H1 (cell line): ENCODE results near the gene CWF19L1. TPM values are rescaled to one million over a fixed set of nuclear protein-coding genes. Genes with fewer than 3 reads are reported as not detected.

Source experiments
- CTCF ChIA-PET: fragments of 300-600 bp; sonication (Branson Sonifier 250); formaldehyde crosslinking; loops from one replicate; lab custom pipeline; 2021; ENCODE audit not compliant: partially characterized antibody; lab: Charles Lee
- POLR2A ChIA-PET: fragments of 300-600 bp; sonication (Branson Sonifier 250); formaldehyde crosslinking; loops from one replicate; lab custom pipeline; 2021; ENCODE audit warnings: inconsistent platforms; ENCODE audit not compliant: partially characterized antibody; lab: Charles Lee
- DNase-seq, 2 experiments: peaks; one replicate each; pipeline versions ENCODE4 v3.0.0 to v3.0.0-alpha.2; 2010 to 2022; ENCODE audit warnings: low spot score in 2 of 2, low read depth in 1 of 2, mixed read lengths in 1 of 2
- FAIRE-seq: peaks from 2 replicates; lab custom pipeline; 2011; peaks lifted over from hg19 to GRCh38; lab: Jason Lieb, UNC
- H2AFZ ChIP-seq: 2 replicates; pipeline ENCODE4 v1.8.1; 2012; ENCODE audit warnings: low read length, inconsistent platforms
- H2AK5ac ChIP-seq: 2 replicates; pipeline ENCODE4 v1.6.1; 2013; ENCODE audit warnings: low read depth, low read length
- H2BK120ac ChIP-seq: replicated peaks from 2 replicates; pipeline ENCODE3; 2013; ENCODE audit warnings: low read depth, low read length, inconsistent platforms
- H2BK12ac ChIP-seq: 2 replicates; pipeline ENCODE4 v1.6.1; 2013; ENCODE audit warnings: low read depth, low read length
- H2BK15ac ChIP-seq: 2 replicates; pipeline ENCODE4 v1.6.1; 2013; ENCODE audit warnings: low read length
- H2BK20ac ChIP-seq: 2 replicates; pipeline ENCODE4 v1.6.1; 2013; ENCODE audit warnings: low read length
- H2BK5ac ChIP-seq: 2 replicates; pipeline ENCODE4 v1.6.1; 2013; ENCODE audit warnings: low read depth, low read length
- H3K14ac ChIP-seq: 2 replicates; pipeline ENCODE4 v1.6.1; 2013; ENCODE audit warnings: inconsistent platforms; ENCODE audit not compliant: insufficient read length
- H3K18ac ChIP-seq: 2 replicates; pipeline ENCODE4 v1.6.1; 2013; ENCODE audit warnings: low read length; ENCODE audit errors: extremely low read depth
- H3K23ac ChIP-seq: 2 replicates; pipeline ENCODE4 v1.6.1; 2013; ENCODE audit warnings: inconsistent platforms; ENCODE audit not compliant: insufficient read length
- H3K23me2 ChIP-seq: 2 replicates; pipeline ENCODE4 v1.6.1; 2013; ENCODE audit warnings: low read depth, low read length
- H3K27ac ChIP-seq: 2 replicates; pipeline ENCODE4 v1.6.1; 2011; ENCODE audit warnings: low read depth, low read length, inconsistent platforms
- H3K27me3 ChIP-seq, 4 experiments: replicated peaks in 1 of 4; 1 replicate in 1 of 4; 2 replicates in 3 of 4; pipeline versions ENCODE4 v1.6.1 to v1.8.1; 2011 to 2013; ENCODE audit warnings: low read length in 3 of 4, mild to moderate bottlenecking in 3 of 4, inconsistent platforms in 2 of 4, mixed read lengths in 2 of 4, moderate library complexity in 1 of 4; ENCODE audit not compliant: control insufficient read depth in 3 of 4, insufficient read depth in 3 of 4; ENCODE audit errors: extremely low read depth in 1 of 4
- H3K36me3 ChIP-seq, 4 experiments: 2 replicates each; pipeline versions ENCODE4 v1.6.1 to v1.8.1; 2011 to 2013; ENCODE audit warnings: mild to moderate bottlenecking in 4 of 4, low read length in 3 of 4, moderate library complexity in 2 of 4, control low read depth in 1 of 4, inconsistent platforms in 1 of 4; ENCODE audit not compliant: insufficient read depth in 4 of 4, control insufficient read depth in 2 of 4
- H3K4ac ChIP-seq: replicated peaks from 2 replicates; pipeline ENCODE3; 2013; ENCODE audit warnings: low read length, low read depth, mixed read lengths, inconsistent platforms; ENCODE audit not compliant: insufficient read length
- H3K4me1 ChIP-seq, 4 experiments: replicated peaks in 1 of 4; 1 replicate in 1 of 4; 2 replicates in 3 of 4; pipeline versions ENCODE4 v1.6.1 to v1.8.1; 2011 to 2013; ENCODE audit warnings: low read length in 3 of 4, inconsistent platforms in 2 of 4, mixed read lengths in 1 of 4; ENCODE audit not compliant: insufficient read depth in 4 of 4, control insufficient read depth in 3 of 4
- H3K4me2 ChIP-seq, 2 experiments: 2 replicates each; pipeline versions ENCODE4 v1.6.1 to v1.8.1; 2011 to 2013; ENCODE audit warnings: low read depth in 2 of 2, low read length in 2 of 2, control low read depth in 1 of 2, inconsistent platforms in 1 of 2, mild to moderate bottlenecking in 1 of 2; ENCODE audit not compliant: insufficient read depth in 1 of 2
- H3K4me3 ChIP-seq, 4 experiments: fragments of 200-600, 300-600 bp in 1 of 4; sonication (generic), shearing (Covaris generic), sonication (Bioruptor Twin) in 1 of 4; 2 replicates each; pipeline versions ENCODE4 v1.5.1 to v1.8.1; 2011 to 2016; ENCODE audit warnings: low read length in 4 of 4, low read depth in 3 of 4, control low read depth in 2 of 4, inconsistent platforms in 2 of 4, mild to moderate bottlenecking in 2 of 4, mixed read lengths in 1 of 4, moderate library complexity in 1 of 4; ENCODE audit not compliant: insufficient read depth in 2 of 4; ENCODE audit errors: extremely low read depth in 1 of 4
- H3K56ac ChIP-seq: replicated peaks from 2 replicates; pipeline ENCODE3; 2013; ENCODE audit warnings: low read depth, mild to moderate bottlenecking, mixed read lengths, low read length, inconsistent platforms; ENCODE audit not compliant: insufficient read length
- H3K79me1 ChIP-seq: 2 replicates; pipeline ENCODE4 v1.6.1; 2013; ENCODE audit warnings: low read depth, low read length, control low read depth
- H3K79me2 ChIP-seq, 2 experiments: 2 replicates each; pipeline versions ENCODE4 v1.6.1 to v1.8.1; 2012 to 2013; ENCODE audit warnings: low read length in 2 of 2, mild to moderate bottlenecking in 2 of 2, inconsistent platforms in 1 of 2; ENCODE audit not compliant: insufficient read depth in 2 of 2, control insufficient read depth in 1 of 2
- H3K9ac ChIP-seq, 4 experiments: replicated peaks in 1 of 4; 1 replicate in 1 of 4; 2 replicates in 3 of 4; pipeline versions ENCODE4 v1.6.1 to v1.8.1; 2011 to 2013; ENCODE audit warnings: low read depth in 3 of 4, low read length in 3 of 4, control low read depth in 2 of 4, mild to moderate bottlenecking in 2 of 4, moderate library complexity in 2 of 4, inconsistent platforms in 1 of 4; ENCODE audit errors: extremely low read depth in 1 of 4
- H3K9me3 ChIP-seq, 2 experiments: 2 replicates each; pipeline versions ENCODE4 v1.6.1 to v1.8.1; 2012 to 2013; ENCODE audit warnings: mild to moderate bottlenecking in 2 of 2, moderate library complexity in 2 of 2, control low read depth in 1 of 2, inconsistent platforms in 1 of 2, low read depth in 1 of 2, low read length in 1 of 2, mixed read lengths in 1 of 2; ENCODE audit not compliant: insufficient read depth in 2 of 2
- H4K20me1 ChIP-seq, 2 experiments: replicated peaks in 1 of 2; 2 replicates each; pipeline versions ENCODE3 to v1.8.1; 2011 to 2013; ENCODE audit warnings: inconsistent platforms in 2 of 2, low read length in 2 of 2, mild to moderate bottlenecking in 1 of 2; ENCODE audit not compliant: insufficient read depth in 2 of 2, control insufficient read depth in 1 of 2
- H4K5ac ChIP-seq: 2 replicates; pipeline ENCODE4 v1.6.1; 2013; ENCODE audit warnings: low read length, low read depth, mixed read lengths, inconsistent platforms; ENCODE audit not compliant: insufficient read length
- H4K8ac ChIP-seq: 2 replicates; pipeline ENCODE4 v1.8.0; 2013; ENCODE audit warnings: mild to moderate bottlenecking, moderate library complexity, low read length, inconsistent platforms; ENCODE audit not compliant: insufficient read depth; ENCODE audit errors: extremely low read depth
- H4K91ac ChIP-seq: replicated peaks from 2 replicates; pipeline ENCODE3; 2013; ENCODE audit warnings: low read length, mixed read lengths, inconsistent platforms; ENCODE audit not compliant: insufficient read length
- ASH2L ChIP-seq: fragments of 200-600, 300-600 bp; sonication (generic); IDR thresholded peaks from one replicate; pipeline ENCODE4 v1.7.1; 2017; ENCODE audit warnings: low read length
- BCL11A ChIP-seq, 2 experiments: IDR thresholded peaks; one replicate each; pipeline ENCODE4 v1.6.1; 2011; ENCODE audit warnings: low read depth in 2 of 2, low read length in 2 of 2, mild to moderate bottlenecking in 2 of 2
- HDAC2 ChIP-seq, 2 experiments: fragments of 300-600 bp in 1 of 2; sonication (generic) in 1 of 2; IDR thresholded peaks; 2 replicates each; pipeline ENCODE4 v1.6.1; 2011 to 2012; ENCODE audit warnings: low read depth in 2 of 2, low read length in 2 of 2, mild to moderate bottlenecking in 2 of 2, moderate library complexity in 2 of 2, borderline replicate concordance in 1 of 2, inconsistent platforms in 1 of 2
- HDAC6 ChIP-seq: IDR thresholded peaks from one replicate; pipeline ENCODE4 v1.7.1; 2012; ENCODE audit warnings: low read depth, mild to moderate bottlenecking, inconsistent platforms, low read length, moderate library complexity
- JUND ChIP-seq: IDR thresholded peaks from 2 replicates; pipeline ENCODE4 v1.6.1; 2011; ENCODE audit warnings: mild to moderate bottlenecking, improper control_type of control experiment, low read length
- KDM5A ChIP-seq: fragments of 200-600 bp; IDR thresholded peaks from 2 replicates; pipeline ENCODE4 v1.7.1; 2012; ENCODE audit warnings: mild to moderate bottlenecking, low read length, inconsistent platforms, mixed read lengths
- MAX ChIP-seq: IDR thresholded peaks from 2 replicates; pipeline ENCODE4 v1.6.1; 2012; ENCODE audit warnings: inconsistent platforms
- RBBP5 ChIP-seq: IDR thresholded peaks from 2 replicates; pipeline ENCODE4 v1.7.1; 2012; ENCODE audit warnings: low read depth, mild to moderate bottlenecking, inconsistent platforms, low read length, moderate library complexity, borderline replicate concordance
- SUZ12 ChIP-seq: fragments of 200-600 bp; sonication (generic); IDR thresholded peaks from 2 replicates; pipeline ENCODE4 v1.6.1; 2012; ENCODE audit warnings: mild to moderate bottlenecking, inconsistent platforms, low read length, moderate library complexity, mixed read lengths
- USF2 ChIP-seq: IDR thresholded peaks from 2 replicates; pipeline ENCODE4 v1.6.1; 2011; ENCODE audit warnings: low read length, improper control_type of control experiment
- WGBS, 2 experiments: shearing (Covaris generic) in 1 of 2; methylation state at CpG; one replicate each; pipeline versions ENCODE4 v1.1.6 to v1.1.7; 2013 to 2015; ENCODE audit warnings: low lambda C conversion rate in 2 of 2, mixed read lengths in 2 of 2, inconsistent platforms in 1 of 2, low coverage in 1 of 2, missing lambda C conversion rate in 1 of 2; ENCODE audit not compliant: insufficient replicate concordance in 2 of 2, insufficient coverage in 1 of 2, insufficient read length in 1 of 2; ENCODE audit errors: extremely low coverage in 1 of 2, missing lambda C conversion rate in 1 of 2; 5-methylcytosine and 5-hydroxymethylcytosine counted together
- polyA plus RNA-seq, 7 experiments: library from polyadenylated mRNA; depleted of rRNA in 3 of 7; stranded (reverse) in 5 of 7; unstranded in 2 of 7; fragments of >200 nt in 5 of 7; fragments of 200-250 nt in 2 of 7; gene quantifications; 1 replicate in 5 of 7; 2 replicates in 1 of 7; 4 replicates in 1 of 7; pipeline versions ENCODE4 v1.2.1 to v1.2.3, GENCODE V29; 2011 to 2013; ENCODE audit warnings: missing spikeins in 2 of 7, mixed read lengths in 2 of 7
- total RNA-seq: library from RNA; stranded (reverse); fragmentation: NEBNext Ultra II Directional; extraction: Animal tissue kit (Norgen Biotek cat#: 25700); gene quantifications from 2 replicates; pipeline ENCODE4 v1.2.1, GENCODE V29; 2021
- TF ChIP-seq, protein P1 (sequence below): IDR thresholded peaks from 2 replicates; pipeline ENCODE4 v1.6.1; 2012; ENCODE audit warnings: low read length, inconsistent platforms

The CWF19L1 gene
- total and polyA plus RNA-seq, 2 of the 8 experiments (the other 6 are each of a cell fraction or from before 2014, with no cell fraction given), result 11.1 to 29.9 TPM

DNA sequence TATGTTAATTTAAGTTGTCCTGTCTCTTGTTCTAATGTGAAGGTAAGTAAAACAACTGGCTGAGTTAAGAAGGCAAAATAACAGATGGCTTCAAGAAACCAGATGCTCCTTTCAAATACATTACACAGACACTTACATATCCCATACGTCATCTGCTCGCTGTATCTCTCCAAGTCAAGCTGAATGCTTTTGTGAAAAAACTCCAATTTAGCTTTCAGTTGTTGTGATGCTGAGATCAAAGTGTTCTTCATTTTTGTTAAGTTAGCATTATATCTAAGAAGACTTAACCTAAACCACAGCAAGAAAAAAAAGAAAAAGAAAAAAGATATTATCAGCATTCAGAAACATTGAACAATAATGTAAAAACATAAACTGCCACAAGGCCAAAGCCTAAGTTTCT, 63.1 kb downstream of the CWF19L1 start:
- Histone ChIP-seq H2BK120ac (no peak overlapping the region), H2BK20ac (no peak overlapping the region), H3K18ac (no peak overlapping the region), H4K20me1 (no peaks in the 10 kb centered on the region), H3K9me3 (no peaks in the 10 kb centered on the region), H2BK5ac (no peak overlapping the region), H3K14ac (no peak overlapping the region), H3K79me1 (no peaks in the 10 kb centered on the region), H3K4me3 (no peak overlapping the region), H3K79me2 (no peaks in the 10 kb centered on the region), H3K4me1 (no peaks in the 10 kb centered on the region), H2AK5ac (no peak overlapping the region), H3K4ac (no peak overlapping the region), H4K5ac (no peak overlapping the region), H3K4me2 (no peak overlapping the region), H2BK15ac (no peak overlapping the region), H3K56ac (no peak overlapping the region), H4K8ac (no peak overlapping the region), H3K9ac (no peak overlapping the region), H3K27me3 (no peaks in the 10 kb centered on the region), H3K23ac (no peak overlapping the region), H2AFZ (no peak overlapping the region), H4K91ac (no peak overlapping the region), H3K27ac (no peak overlapping the region), H2BK12ac (no peak overlapping the region), H3K23me2 (no peaks in the 10 kb centered on the region), H3K36me3 (peaks cover 7 to 48% (median 21%) of the 10 kb centered on the region in 4 experiments; a peak in 7 of 8 replicates)
- CTCF ChIA-PET, result interaction anchor here (0.7 kb wide), 1 partner anchor 10 kb away, joined by 3 read pairs; no protein-coding TSS in a partner anchor
- DNase-seq (no peak), FAIRE-seq (no peak)
- POLR2A ChIA-PET, result no interaction called here
- 92% methylated on average over 2 of the region's 2 CpGs; no CpG with 5 or more reads in 1 of the 2 experiments for WGBS, 2 experiments
- TF ChIP-seq HDAC6, result no peak
- no peak for TF ChIP-seq SUZ12
- no peak for TF ChIP-seq MAX
- no peak for TF ChIP-seq JUND
- TF ChIP-seq RBBP5, result no peak
- no peak for TF ChIP-seq USF2
- TF ChIP-seq BCL11A (IDR thresholded peaks at IDR 0.05; ENCODE audit: low read depth in 2 of 2, low read length in 2 of 2), result no peak
- TF ChIP-seq, protein P1, sequence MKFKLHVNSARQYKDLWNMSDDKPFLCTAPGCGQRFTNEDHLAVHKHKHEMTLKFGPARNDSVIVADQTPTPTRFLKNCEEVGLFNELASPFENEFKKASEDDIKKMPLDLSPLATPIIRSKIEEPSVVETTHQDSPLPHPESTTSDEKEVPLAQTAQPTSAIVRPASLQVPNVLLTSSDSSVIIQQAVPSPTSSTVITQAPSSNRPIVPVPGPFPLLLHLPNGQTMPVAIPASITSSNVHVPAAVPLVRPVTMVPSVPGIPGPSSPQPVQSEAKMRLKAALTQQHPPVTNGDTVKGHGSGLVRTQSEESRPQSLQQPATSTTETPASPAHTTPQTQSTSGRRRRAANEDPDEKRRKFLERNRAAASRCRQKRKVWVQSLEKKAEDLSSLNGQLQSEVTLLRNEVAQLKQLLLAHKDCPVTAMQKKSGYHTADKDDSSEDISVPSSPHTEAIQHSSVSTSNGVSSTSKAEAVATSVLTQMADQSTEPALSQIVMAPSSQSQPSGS, result no peak
- TF ChIP-seq ASH2L, result no peak
- no peak for TF ChIP-seq HDAC2 (IDR thresholded peaks at IDR 0.05; ENCODE audit: borderline replicate concordance in 1 of 2, low read depth in 2 of 2, low read length in 2 of 2)
- no peak for TF ChIP-seq KDM5A
